RWPE2 (cell line): Measurements from ENCODE around the gene RGS7.
"Not testable (repeated sequence)": the region's sequence is repeated elsewhere in the genome, so short reads cannot be mapped to it uniquely, and the experiment has no call there.

ENCODE experiments used
- ATAC-seq: fragments of 200-7000 bp; cut with Tn5 transposase; 3 replicates; pipeline ENCODE4 v1.9.1; 2021; ENCODE audit warnings: low read depth
- DNase-seq: peaks from one replicate; pipeline ENCODE4 v3.0.0-alpha.2; 2020; ENCODE audit warnings: low spot score
- H3K27ac ChIP-seq: fragments of 450-650 bp; 2 replicates; pipeline ENCODE4 v1.5.1; 2017; ENCODE audit warnings: mild to moderate bottlenecking; ENCODE audit not compliant: poor library complexity, severe bottlenecking
- H3K27me3 ChIP-seq: fragments of 250-450 bp; sonication (Bioruptor Pico); 2 replicates; pipeline ENCODE4 v1.5.1; 2021; ENCODE audit warnings: mild to moderate bottlenecking, moderate library complexity; ENCODE audit not compliant: insufficient read depth, poor library complexity, severe bottlenecking
- H3K36me3 ChIP-seq: fragments of 250-450 bp; sonication (Bioruptor Pico); 2 replicates; pipeline ENCODE4 v1.5.1; 2020; ENCODE audit warnings: low read depth, mild to moderate bottlenecking, moderate library complexity
- H3K4me1 ChIP-seq: fragments of 250-450 bp; sonication (Bioruptor Pico); 2 replicates; pipeline ENCODE4 v1.5.1; 2021; ENCODE audit warnings: mild to moderate bottlenecking, moderate library complexity; ENCODE audit not compliant: insufficient read depth, poor library complexity, severe bottlenecking
- H3K4me3 ChIP-seq: fragments of 250-450 bp; sonication (Bioruptor Pico); 2 replicates; pipeline ENCODE4 v1.5.1; 2021; ENCODE audit warnings: mild to moderate bottlenecking, moderate library complexity; ENCODE audit not compliant: severe bottlenecking
- H3K9me3 ChIP-seq: fragments of 250-450 bp; sonication (Bioruptor Pico); 2 replicates; pipeline ENCODE4 v1.5.1; 2021; ENCODE audit warnings: mild to moderate bottlenecking, moderate library complexity; ENCODE audit not compliant: severe bottlenecking
- CTCF ChIP-seq: fragments of 450-650 bp; IDR thresholded peaks from one replicate; pipeline ENCODE4 v1.5.1; 2017; ENCODE audit warnings: mild to moderate bottlenecking, moderate library complexity; ENCODE audit not compliant: poor library complexity, severe bottlenecking

The RGS7 gene

GRCh38 chr1:241229711-241230110 is 127.3 kb downstream of the RGS7 start:
- Histone ChIP-seq H3K4me3 (no peak overlapping the region), H3K27ac (no peak overlapping the region), H3K9me3 (no peaks in the 10 kb centered on the region), H3K36me3 (no peaks in the 10 kb centered on the region), H3K4me1 (no peaks in the 10 kb centered on the region), H3K27me3 (no peaks in the 10 kb centered on the region)
- ATAC-seq: no peak
- TF ChIP-seq CTCF: no peak
- no peak for DNase-seq

- TF ChIP-seq CTCF: no peak
- DNase-seq (no peak), ATAC-seq (no peak)
- Histone ChIP-seq H3K36me3 (no peaks in the 10 kb centered on the region), H3K9me3 (no peaks in the 10 kb centered on the region), H3K27me3 (no peaks in the 10 kb centered on the region), H3K4me3 (no peak overlapping the region), H3K4me1 (no peaks in the 10 kb centered on the region), H3K27ac (no peak overlapping the region)
These were observed 127.8 kb downstream of the RGS7 start for GRCh38 chr1:241229216-241229615.

- no peak overlapping the region for H3K27ac ChIP-seq
- no peaks in the 10 kb centered on the region for H3K27me3 ChIP-seq
These were observed 128.7 kb downstream of the RGS7 start for GRCh38 chr1:241228339-241228738.

GRCh38 chr1:241225741-241226140 is 131.3 kb downstream of the RGS7 start:
- H3K27me3 ChIP-seq: no peaks in the 10 kb centered on the region
- no peak overlapping the region for H3K4me3 ChIP-seq
- H3K27ac ChIP-seq: no peak overlapping the region
- no peak for TF ChIP-seq CTCF
- no peaks in the 10 kb centered on the region for H3K4me1 ChIP-seq
- H3K9me3 ChIP-seq: no peaks in the 10 kb centered on the region
- no peaks in the 10 kb centered on the region for H3K36me3 ChIP-seq
- ATAC-seq (no peak), DNase-seq (no peak)

More at GRCh38 chr1:241228339-241228738, 128.7 kb downstream of the RGS7 start:
- no peak for TF ChIP-seq CTCF
- Histone ChIP-seq H3K36me3 (no peaks in the 10 kb centered on the region), H3K4me3 (no peak overlapping the region), H3K4me1 (no peaks in the 10 kb centered on the region), H3K9me3 (no peaks in the 10 kb centered on the region)
- DNase-seq (no peak), ATAC-seq (no peak)

GRCh38 chr1:241224189-241224588 is 132.8 kb downstream of the RGS7 start:
- not testable (repeated sequence) for ATAC-seq, H3K4me3 ChIP-seq, H3K9me3 ChIP-seq, H3K27ac ChIP-seq, H3K4me1 ChIP-seq, H3K36me3 ChIP-seq, H3K27me3 ChIP-seq, DNase-seq

- DNase-seq, H3K4me3 ChIP-seq, ATAC-seq: not testable (repeated sequence)
These were observed 134.2 kb downstream of the RGS7 start for GRCh38 chr1:241222813-241223212.

More at GRCh38 chr1:241222813-241223212, 134.2 kb downstream of the RGS7 start:
- not testable (repeated sequence) for H3K36me3 ChIP-seq, H3K27ac ChIP-seq, H3K9me3 ChIP-seq, H3K4me1 ChIP-seq, H3K27me3 ChIP-seq
